HG03354 (cell line): ENCODE results near the gene FMO4.
"Not testable (repeated sequence)": the region's sequence is repeated elsewhere in the genome, so short reads cannot be mapped to it uniquely, and the experiment has no call there.

Experiments used
- ATAC-seq: cut with Tn5 transposase; IDR thresholded peaks from one replicate; pipeline ENCODE4 v1.9.1; 2021; ENCODE audit warnings: mild to moderate bottlenecking; ENCODE audit not compliant: unreplicated experiment, poor library complexity, severe bottlenecking

Gene FMO4

DNA sequence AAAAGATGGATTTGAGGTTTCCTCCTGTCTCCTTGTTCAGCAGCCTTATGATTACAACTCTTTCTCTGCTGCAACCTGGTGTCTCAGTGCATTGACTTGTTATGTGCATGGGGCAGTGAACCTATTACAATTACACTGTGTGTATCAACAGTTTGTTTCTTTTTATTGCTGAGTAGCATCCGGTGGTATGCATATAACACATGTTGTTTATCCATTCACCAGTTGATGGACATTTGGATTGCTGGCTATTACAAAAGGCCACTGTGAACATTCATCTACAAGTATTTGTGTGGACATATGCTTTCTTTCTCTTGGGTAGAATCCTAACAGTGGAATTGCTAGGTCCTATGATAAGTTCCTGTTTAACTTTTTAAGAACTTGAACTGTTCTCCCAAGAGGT, 65.9 kb downstream of the FMO4 start:
- no peak for ATAC-seq

DNA sequence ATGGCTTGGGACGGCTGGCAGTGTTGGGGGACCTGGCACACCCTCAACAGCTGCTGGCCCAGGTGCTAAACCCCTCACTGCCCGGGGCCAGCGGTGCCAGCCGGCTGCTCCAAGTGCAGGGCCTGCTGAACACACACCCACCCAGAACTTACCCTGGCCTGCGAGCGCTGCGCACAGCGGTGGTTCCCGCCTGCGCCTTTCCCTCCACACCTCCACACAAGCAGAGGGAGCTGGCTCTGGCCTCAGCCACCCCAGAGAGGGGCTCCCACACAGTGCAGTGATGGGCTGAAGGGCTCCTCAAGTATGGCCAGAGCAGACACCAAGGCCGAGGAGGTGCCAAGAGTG, 67.9 kb downstream of the FMO4 start:
- no peak for ATAC-seq

DNA sequence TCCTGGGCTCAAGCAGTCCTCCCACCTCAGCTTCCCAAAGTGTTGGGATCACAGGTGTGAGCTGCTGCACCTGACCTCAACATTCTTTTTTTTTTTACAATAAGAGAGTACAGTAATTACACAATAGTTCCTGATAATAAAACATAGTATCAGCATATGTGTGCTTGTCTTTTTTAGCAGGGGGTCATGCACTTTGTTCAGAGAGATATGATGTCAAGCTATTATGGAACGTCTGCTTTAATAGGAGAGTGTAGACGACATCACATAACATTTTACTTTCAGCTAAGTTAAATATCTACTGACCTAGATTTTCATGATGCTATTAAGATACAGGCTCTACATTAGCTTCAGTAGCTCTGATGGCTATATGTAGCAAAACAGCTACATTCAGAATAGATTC, 70.5 kb downstream of the FMO4 start:
- ATAC-seq, result no peak

DNA sequence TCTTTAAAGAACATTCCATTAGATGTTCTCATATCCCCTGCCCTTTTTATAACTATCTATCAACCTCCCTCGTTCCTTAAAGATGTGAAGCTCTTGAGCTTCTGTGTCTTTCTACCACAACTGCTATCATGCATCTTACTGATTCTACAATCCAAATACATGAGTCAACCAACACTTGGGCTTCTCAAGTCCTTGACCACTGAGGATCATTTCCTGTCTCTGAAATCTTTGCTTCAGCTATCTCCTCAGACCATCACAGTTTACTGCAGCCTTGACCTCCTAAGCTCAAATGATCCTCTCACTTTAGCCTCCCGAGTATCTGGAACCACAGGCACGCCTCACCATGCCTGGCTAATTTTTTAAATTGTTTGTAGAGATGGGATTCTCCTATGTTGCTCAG, 75.2 kb downstream of the FMO4 start:
- ATAC-seq, result no peak

DNA sequence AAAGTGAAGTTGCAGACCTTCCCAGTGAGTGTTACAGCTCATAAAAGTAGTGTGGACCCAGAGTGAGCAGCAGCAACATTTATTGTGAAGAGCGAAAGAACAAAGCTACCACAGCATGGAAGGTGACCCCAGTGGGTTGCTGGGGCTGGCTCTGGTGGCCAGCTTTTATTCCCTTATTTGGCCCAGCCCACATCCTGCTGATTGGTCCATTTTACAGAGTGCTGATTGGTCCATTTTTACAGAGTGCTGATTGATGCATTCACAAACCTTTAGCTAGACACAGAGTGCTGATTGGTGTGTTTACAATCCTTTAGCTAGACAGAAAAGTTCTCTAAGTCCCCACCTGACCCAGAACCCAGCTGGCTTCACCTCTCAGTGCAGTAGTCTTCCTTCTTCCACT, 76.8 kb downstream of the FMO4 start:
- ATAC-seq, result not testable (repeated sequence)
